ENCODE measurements around the gene RASL10A. TPM values are rescaled to one million over a fixed set of nuclear protein-coding genes. Genes with fewer than 3 reads are reported as not detected.

RASL10A gene
- total RNA-seq, 1 donor, result 0.86 TPM

GRCh38 chr22:29339381-29340235 is 24.1 kb upstream of the RASL10A start:
- no peak for TF ChIP-seq CTCF (IDR thresholded peaks at IDR 0.05; ENCODE audit: insufficient read depth, low read depth, low read length)
- no peak for DNase-seq (ENCODE audit: low read depth)
- H3K4me3 ChIP-seq (ENCODE audit: low read depth, low read length), result no peak overlapping the region

GRCh38 chr22:29338398-29338797 is 22.9 kb upstream of the RASL10A start:
- no peak for TF ChIP-seq CTCF (IDR thresholded peaks at IDR 0.05; ENCODE audit: insufficient read depth, low read depth, low read length)
- no peak overlapping the region for H3K4me3 ChIP-seq (ENCODE audit: low read depth, low read length)
- no peak for DNase-seq (ENCODE audit: low read depth)

- TF ChIP-seq CTCF (IDR thresholded peaks at IDR 0.05; ENCODE audit: insufficient read depth, low read depth, low read length), result no peak
- H3K4me3 ChIP-seq (ENCODE audit: low read depth, low read length), result no peak overlapping the region
- no peak for DNase-seq (ENCODE audit: low read depth)
Measured at GRCh38 chr22:29337631-29338284, 22.3 kb upstream of the RASL10A start.

- no peak for TF ChIP-seq CTCF (IDR thresholded peaks at IDR 0.05; ENCODE audit: insufficient read depth, low read depth, low read length)
- DNase-seq (ENCODE audit: low read depth), result no peak
- H3K4me3 ChIP-seq (ENCODE audit: low read depth, low read length), result no peak overlapping the region
Measured at GRCh38 chr22:29336751-29337490, 21.4 kb upstream of the RASL10A start.

- no peak for TF ChIP-seq CTCF (IDR thresholded peaks at IDR 0.05; ENCODE audit: insufficient read depth, low read depth, low read length)
Measured at GRCh38 chr22:29335656-29336055, 20.2 kb upstream of the RASL10A start.

GRCh38 chr22:29334696-29335344 is 19.3 kb upstream of the RASL10A start:
- H3K4me3 ChIP-seq (ENCODE audit: low read depth, low read length), result no peak overlapping the region
- TF ChIP-seq CTCF (IDR thresholded peaks at IDR 0.05; ENCODE audit: insufficient read depth, low read depth, low read length), result no peak
- DNase-seq (ENCODE audit: low read depth), result no peak

More at GRCh38 chr22:29335656-29336055, 20.2 kb upstream of the RASL10A start:
- DNase-seq (ENCODE audit: low read depth), result no peak
- H3K4me3 ChIP-seq (ENCODE audit: low read depth, low read length), result no peak overlapping the region

Data from fibroblast of villous mesenchyme (primary cell).